Endometrial microvascular endothelial cells (primary cell): ENCODE results near the gene TP73. TPM values are rescaled to one million over a fixed set of nuclear protein-coding genes. Genes with fewer than 3 reads are reported as not detected.

Source experiments
- in situ Hi-C: cut with HindIII; loops from 2 replicates; pipeline ENCODE4 v1.10.0; 2017; ENCODE audit warnings: low sequenced_read_pairs, low pct_unique_long_range_greater_than_20kb; ENCODE audit errors: inconsistent ontology term
- total RNA-seq: library from RNA; depleted of rRNA; stranded (reverse); fragments of >200 nt; gene quantifications from one replicate; pipeline ENCODE4 v1.2.3, GENCODE V29; 2015; ENCODE audit errors: inconsistent ontology term

Gene TP73
- total RNA-seq, 1 donor from 2014 or later: not detected

- in situ Hi-C loops: no loop called here
Observed at GRCh38 chr1:3729594-3730542, 77.6 kb downstream of the TP73 start.

- in situ Hi-C loops: no loop called here
Observed at GRCh38 chr1:3730543-3731247, 78.4 kb downstream of the TP73 start.

DNA sequence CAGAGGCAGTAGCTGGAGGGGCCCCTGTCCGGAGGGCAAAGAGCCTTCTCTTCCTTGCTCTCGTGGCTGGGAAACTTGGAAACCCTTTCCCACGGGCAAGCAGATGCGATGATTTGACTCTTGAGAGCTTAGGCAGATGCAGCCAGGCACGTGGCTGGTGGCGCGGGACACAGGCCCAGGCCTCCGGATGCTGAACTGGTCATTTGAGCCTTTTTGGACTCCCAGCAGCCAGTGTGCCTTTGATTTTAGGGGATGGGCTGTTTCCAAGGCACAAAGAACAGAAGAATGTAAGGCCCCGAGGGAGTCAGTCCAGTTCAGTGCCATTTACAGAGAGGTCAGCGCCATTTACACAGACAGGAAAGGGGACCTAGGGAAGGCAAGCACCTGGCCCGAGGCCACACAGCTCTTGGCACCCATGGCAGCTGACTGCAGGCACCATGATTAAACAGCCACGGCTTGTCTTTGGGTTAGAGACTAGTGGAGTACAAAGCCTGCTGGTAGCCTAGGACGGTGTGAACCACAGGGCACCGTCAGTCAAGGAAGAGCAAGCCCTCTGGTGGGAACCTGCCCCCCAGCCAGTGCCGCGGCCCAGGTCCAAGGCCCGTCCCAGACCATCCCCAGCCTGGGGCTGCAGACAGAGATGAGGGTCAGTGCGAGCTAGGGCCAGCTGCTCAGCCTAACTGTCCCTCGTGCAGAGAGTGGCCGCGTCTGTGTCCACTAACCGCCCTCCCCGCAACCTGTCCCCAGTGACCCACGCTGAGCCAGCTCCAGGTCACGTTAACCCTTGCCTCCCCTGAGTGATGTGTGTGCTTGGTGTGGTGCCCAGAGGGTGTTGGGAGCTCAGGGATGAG is 79.5 kb downstream of the TP73 start:
- in situ Hi-C loops: no loop called here

GRCh38 chr1:3732434-3733093 is 80.2 kb downstream of the TP73 start:
- in situ Hi-C loops: no loop called here

DNA sequence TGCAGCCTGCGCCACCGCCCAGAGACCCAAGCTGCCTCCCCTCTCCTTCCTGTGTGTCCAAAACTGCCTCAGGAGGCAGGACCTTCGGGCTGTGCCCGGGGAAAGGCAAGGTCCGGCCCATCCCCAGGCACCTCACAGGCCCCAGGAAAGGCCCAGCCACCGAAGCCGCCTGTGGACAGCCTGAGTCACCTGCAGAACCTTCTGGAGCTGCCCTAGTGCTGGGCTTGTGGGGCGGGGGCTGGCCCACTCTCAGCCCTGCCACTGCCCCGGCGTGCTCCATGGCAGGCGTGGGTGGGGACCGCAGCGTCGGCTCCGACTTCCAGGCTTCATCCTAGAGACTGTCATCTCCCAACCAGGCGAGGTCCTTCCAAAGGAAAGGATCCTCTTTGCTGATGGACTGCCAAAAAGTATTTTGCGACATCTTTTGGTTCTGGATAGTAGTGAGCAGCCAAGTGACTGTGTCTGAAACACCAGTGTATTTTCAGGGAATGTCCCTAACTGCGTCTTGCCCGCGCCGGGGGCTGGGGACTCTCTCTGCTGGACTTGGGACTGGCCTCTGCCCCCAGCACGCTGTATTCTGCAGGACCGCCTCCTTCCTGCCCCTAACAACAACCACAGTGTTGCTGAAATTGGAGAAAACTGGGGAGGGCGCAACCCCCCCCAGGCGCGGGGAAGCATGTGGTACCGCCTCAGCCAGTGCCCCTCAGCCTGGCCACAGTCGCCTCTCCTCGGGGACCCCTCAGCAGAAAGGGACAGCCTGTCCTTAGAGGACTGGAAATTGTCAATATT is 81.0 kb downstream of the TP73 start:
- in situ Hi-C loops: no loop called here

DNA sequence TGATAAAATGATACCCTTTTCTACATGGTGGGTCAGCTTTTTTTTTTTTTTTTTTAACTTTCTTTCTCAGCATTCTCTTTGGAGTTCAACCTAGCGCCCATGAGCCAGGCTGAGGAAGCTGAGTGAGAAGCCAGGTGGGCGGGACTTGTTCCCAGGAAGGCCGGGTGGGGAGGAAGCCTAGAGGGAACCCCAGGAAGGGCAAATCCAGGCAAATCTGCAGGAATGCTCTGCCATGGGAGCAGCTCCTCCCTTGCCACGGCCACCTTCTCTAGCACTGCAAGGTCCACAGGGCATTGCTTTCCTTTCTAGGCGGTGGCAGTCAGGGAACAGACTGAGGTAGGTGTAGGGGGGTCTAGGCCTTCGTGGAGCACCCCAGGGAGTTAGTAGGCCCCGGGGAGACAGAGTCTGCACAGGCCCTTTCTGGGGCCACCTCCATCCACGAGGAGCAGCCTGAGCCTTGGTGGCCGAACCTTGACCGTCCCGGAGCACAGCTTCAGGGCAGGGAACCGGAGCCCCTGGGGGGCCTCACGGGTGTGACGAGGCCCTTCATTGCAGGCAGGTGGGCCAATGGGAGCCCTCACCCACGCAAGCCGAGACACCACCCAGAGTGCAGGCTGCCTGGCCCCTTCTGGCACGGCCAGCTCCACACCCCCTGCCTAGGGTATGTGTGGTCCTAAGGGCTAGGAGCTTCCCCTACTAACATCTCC is 81.7 kb downstream of the TP73 start:
- in situ Hi-C loops: no loop called here

- in situ Hi-C loops: no loop called here
Observed at GRCh38 chr1:3734602-3735001, 82.3 kb downstream of the TP73 start.

DNA sequence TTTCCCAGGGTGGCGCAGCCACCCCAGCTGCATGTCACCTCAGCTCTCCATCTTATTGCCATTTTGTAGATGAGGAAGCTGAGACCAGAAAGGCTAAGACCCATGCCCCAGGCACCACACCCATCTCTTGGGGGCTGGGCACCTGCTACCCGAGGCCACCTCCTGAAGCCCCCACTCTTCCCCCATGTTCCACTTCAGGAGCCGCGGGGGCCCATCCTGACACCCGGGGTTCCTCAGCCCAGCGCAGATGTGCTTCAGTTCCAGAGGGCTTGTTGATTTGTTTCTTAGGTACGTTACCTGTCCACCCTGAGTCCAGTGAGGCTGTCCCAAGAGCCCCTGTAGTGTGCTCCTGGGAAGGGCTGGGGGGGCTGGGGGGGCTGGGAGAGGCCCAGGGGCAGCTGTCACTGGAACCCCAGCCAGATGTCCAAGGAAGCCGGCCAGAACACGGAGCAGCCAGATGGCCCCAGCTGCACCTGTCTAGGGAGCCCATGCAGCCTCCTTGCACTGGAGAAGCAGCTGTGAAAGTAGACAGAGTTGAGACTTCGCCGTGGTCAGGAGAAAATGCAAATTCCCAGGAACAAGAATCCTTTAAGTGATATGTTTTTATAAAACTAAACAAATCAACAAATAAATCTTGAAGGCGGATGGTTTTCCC is 82.8 kb downstream of the TP73 start:
- in situ Hi-C loops: no loop called here

DNA sequence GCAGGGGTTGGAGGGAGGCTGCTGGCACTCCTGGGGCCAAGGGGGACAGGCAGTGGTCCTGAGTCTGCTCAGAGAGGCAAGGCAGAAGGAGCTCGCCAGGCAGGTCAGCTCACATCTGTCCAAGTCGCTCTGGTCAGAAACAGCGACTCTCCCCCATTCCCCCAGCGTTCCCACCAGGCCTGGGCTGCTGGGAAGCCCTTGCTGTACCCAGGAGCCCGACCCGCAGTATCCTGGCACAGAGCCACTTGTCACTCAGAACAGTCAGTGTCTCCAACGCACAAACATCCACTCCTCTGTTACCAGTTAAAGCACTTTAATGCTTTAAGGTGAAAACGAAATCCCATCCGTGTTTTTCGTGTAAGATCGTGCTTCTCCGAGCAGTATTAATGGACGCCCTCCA is 83.4 kb downstream of the TP73 start:
- in situ Hi-C loops: no loop called here

DNA sequence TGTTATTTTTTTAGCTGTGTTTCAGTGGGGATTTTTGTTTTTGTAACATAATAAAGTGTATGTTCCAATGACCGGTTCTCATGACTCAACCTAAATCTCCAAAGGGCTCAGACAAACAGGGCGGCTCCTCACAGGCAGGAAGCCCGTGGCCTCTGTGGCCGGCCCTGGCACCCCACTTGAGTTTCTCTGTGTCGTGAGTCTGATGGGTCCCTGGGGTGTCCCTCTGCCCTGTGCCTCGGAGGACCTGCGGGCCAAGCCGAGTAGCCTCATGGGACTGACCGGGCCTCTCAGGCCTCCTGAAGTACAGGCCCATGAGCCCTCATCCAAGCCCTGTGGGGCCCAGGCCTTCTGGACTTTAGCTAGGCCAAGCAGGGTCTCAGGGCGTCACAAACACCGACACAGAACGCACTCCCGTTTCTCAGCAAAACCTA is 83.8 kb downstream of the TP73 start:
- in situ Hi-C loops: no loop called here

DNA sequence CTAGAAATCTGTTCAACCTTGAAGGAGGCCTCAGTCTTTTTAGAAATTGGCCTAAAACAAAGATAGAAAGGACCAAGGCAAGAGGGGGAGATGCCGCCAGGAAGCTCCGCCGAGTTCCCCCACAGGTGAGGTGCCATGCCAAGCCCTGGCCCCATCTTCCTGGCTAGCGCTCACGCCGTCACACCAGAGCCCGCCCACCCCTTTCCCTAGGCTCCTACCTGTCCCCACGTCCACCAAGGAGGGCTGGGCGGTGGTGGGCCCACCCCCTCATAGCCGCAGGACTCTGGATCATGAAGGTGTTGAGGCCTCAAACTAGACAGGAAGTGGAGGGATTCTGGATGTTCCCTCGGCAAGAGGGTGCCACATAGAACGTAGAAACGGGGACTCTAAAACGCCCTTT is 84.4 kb downstream of the TP73 start:
- in situ Hi-C loops: no loop called here

DNA sequence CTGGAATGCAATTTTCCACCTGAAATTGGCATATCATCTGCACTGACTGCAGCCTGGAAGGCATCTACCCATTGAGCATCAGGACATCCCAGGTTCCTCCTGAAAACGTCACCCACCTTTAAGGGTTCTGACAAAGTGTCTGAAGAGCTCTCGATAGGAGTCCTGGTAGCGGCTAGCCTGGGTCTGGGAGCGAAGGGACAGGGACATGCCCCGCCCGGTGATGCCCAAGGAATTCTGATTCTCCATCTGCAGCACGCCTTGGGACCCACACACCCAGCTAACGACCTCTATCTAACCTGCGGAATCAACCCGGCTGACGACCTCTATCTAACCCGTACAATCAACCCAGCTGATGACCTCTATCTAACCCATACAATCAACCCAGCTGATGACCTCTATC is 86.6 kb downstream of the TP73 start:
- in situ Hi-C loops: no loop called here

- in situ Hi-C loops: no loop called here
Observed at GRCh38 chr1:3740042-3740441, 87.7 kb downstream of the TP73 start.

- in situ Hi-C loops: no loop called here
Observed at GRCh38 chr1:3740752-3741151, 88.4 kb downstream of the TP73 start.

DNA sequence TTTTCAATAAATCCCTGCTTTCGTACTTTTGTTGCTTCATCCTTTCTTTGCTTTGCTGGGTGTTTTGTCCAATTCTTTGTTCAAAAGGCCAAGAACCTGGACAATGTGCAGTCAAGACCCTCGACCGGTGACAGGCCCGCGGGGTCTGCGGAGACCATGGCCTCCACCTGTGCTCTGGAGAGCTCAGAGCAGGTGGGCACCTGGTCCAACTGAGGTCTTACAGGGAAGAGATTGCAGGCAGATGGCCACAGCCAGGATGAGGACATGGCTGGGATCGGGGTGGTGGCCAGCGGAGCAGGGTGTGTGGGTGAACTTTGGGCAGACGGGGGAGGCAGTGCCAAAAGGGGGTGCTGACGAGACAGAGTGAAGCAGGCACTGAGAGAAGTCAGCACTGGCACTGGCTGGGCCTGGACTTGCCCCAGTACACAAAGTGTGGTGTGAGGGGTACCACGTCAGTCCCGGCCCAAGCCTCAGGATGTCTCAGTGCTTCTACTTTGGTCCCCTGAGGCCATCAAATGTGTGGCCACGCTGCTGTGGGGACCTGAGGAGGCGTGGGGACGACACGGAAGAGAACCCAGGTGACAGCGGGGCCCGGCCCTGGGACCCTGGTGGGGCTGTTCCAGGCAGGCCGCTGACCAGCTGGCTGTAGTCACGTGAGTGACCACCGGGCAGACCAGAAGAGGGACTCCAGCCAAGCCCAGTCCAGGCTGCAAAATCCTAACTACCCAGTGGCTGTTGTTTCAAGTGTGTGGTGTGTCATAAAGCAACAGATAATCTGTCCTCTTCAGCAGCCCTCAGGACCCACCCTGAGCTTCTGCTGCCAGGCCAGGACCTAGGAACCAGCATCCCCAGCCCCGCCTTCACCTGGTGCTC is 89.5 kb downstream of the TP73 start:
- in situ Hi-C loops: no loop called here
